Measurements from ENCODE around the gene ANKS6. TPM values are rescaled to one million over a fixed set of nuclear protein-coding genes. Genes with fewer than 3 reads are reported as not detected.

The ANKS6 gene
- total and polyA plus RNA-seq, 10 donors: 4.9 to 9.4 (median 7.0) TPM

GRCh38 chr9:98692392-98692791, 104.0 kb downstream of the ANKS6 start:
- intact Hi-C loops (cut with DNase I; ENCODE audit: low total_unique reads): no loop called here
- Histone ChIP-seq H3K36me3 (no peaks in the 10 kb centered on the region), H3K4me3 (no peak overlapping the region), H3K27me3 (replicated peaks in 1 of 7) (peaks cover 0 to 29% (median 0%) of the 10 kb centered on the region in 7 donors), H3K27ac (no peak overlapping the region), H3K9me3 (no peaks in the 10 kb centered on the region), H3K4me1 (no peaks in the 10 kb centered on the region)
- no peak for TF ChIP-seq CTCF (IDR thresholded peaks at IDR 0.05 in 8 of 11, conservative IDR thresholded peaks at IDR 0.05 in 3 of 11)
- no peak for TF ChIP-seq POLR2A (IDR thresholded peaks at IDR 0.05)
- no peak for TF ChIP-seq POLR2AphosphoS5 (IDR thresholded peaks at IDR 0.05)
- WGBS, 5 donors: 85 to 89% (median 88%) methylated on average over 7 of the region's 7 CpGs; no CpG with 5 or more reads in 1 of the 5 donors
- no peak for DNase-seq

DNA sequence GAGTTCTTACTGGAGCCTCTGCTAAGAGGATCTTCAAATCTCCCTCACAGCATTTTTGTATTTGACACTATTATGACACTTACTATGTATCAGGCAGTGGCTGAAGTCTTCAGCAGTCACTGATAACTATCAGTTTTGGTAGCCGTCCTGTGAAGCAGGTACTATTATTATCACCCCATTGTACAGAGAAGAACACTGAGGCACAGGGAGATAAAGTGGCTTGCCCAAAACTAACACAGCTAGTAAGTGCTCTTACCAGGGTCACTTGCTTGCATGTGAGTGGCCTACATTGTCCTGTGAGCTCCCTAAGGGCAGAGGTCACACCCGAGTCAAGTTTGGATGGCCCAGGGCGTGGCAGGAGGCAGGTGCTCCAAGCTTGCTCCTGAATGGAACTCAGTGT, 104.5 kb downstream of the ANKS6 start:
- WGBS, 5 donors: 88 to 95% (median 91%) methylated on average over 3 of the region's 3 CpGs
- H3K36me3 ChIP-seq: no peaks in the 10 kb centered on the region
- DNase-seq: no peak
- no peak overlapping the region for H3K4me3 ChIP-seq
- H3K9me3 ChIP-seq: no peaks in the 10 kb centered on the region
- no peak overlapping the region for H3K27ac ChIP-seq
- H3K27me3 ChIP-seq (replicated peaks in 1 of 7): peaks cover 0 to 24% (median 0%) of the 10 kb centered on the region in 7 donors
- TF ChIP-seq POLR2AphosphoS5 (IDR thresholded peaks at IDR 0.05): no peak
- no peak for TF ChIP-seq POLR2A (IDR thresholded peaks at IDR 0.05)
- no peak for TF ChIP-seq CTCF (IDR thresholded peaks at IDR 0.05 in 8 of 11, conservative IDR thresholded peaks at IDR 0.05 in 3 of 11)
- intact Hi-C loops (cut with DNase I; ENCODE audit: low total_unique reads): no loop called here
- H3K4me1 ChIP-seq: no peaks in the 10 kb centered on the region

DNA sequence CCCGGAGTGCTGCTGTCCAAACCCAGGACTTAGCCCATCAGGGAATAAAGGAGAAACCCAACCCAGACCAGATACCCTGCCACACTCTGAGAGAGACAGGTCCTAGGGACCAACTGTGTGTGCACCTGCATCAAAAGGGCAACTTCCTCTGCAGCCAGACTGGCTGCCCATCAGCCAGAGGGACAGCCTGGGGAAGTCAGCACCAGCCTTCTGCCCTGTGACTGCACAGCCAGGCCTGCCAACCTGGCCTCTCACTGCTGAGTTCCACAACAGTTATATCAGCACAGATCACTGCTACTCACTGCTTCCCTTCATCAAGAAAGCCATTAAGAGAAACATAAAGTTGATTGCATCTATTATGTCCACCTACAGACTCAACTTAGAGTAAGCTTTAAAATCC, 105.7 kb downstream of the ANKS6 start:
- Histone ChIP-seq H3K36me3 (no peaks in the 10 kb centered on the region), H3K4me3 (no peak overlapping the region), H3K27ac (no peak overlapping the region), H3K4me1 (no peaks in the 10 kb centered on the region), H3K27me3 (replicated peaks in 1 of 7) (peaks cover 0 to 14% (median 0%) of the 10 kb centered on the region in 7 donors), H3K9me3 (no peaks in the 10 kb centered on the region)
- no peak for DNase-seq
- no peak for TF ChIP-seq POLR2AphosphoS5 (IDR thresholded peaks at IDR 0.05)
- no peak for TF ChIP-seq CTCF (IDR thresholded peaks at IDR 0.05 in 8 of 11, conservative IDR thresholded peaks at IDR 0.05 in 3 of 11)
- TF ChIP-seq POLR2A (IDR thresholded peaks at IDR 0.05): no peak
- intact Hi-C loops (cut with DNase I; ENCODE audit: low total_unique reads): no loop called here
- WGBS, 5 donors: 80 to 91% (median 81%) methylated on average over 1 of the region's 1 CpG; no CpG with 5 or more reads in 1 of the 5 donors

GRCh38 chr9:98688710-98689495, 107.5 kb downstream of the ANKS6 start:
- no peak for DNase-seq
- Histone ChIP-seq H3K9me3 (no peaks in the 10 kb centered on the region), H3K4me1 (no peaks in the 10 kb centered on the region), H3K4me3 (no peak overlapping the region), H3K36me3 (no peaks in the 10 kb centered on the region), H3K27ac (no peak overlapping the region), H3K27me3 (replicated peaks in 1 of 7) (peaks cover 0 to 13% (median 0%) of the 10 kb centered on the region in 7 donors)
- no peak for TF ChIP-seq POLR2A (IDR thresholded peaks at IDR 0.05)
- TF ChIP-seq POLR2AphosphoS5 (IDR thresholded peaks at IDR 0.05): no peak
- no peak for TF ChIP-seq CTCF (IDR thresholded peaks at IDR 0.05 in 8 of 11, conservative IDR thresholded peaks at IDR 0.05 in 3 of 11)
- WGBS, 5 donors: 71 to 83% (median 72%) methylated on average over 7 of the region's 7 CpGs
- intact Hi-C loops (cut with DNase I; ENCODE audit: low total_unique reads): no loop called here

All from spleen (tissue), 11 donors.